K562 treated with DMSO at 1 percent for 24 hours (cell line): ENCODE results near the gene MAPKAPK2. TPM values are rescaled to one million over a fixed set of nuclear protein-coding genes. Genes with fewer than 3 reads are reported as not detected.

Source experiments
- total RNA-seq: library from RNA; unstranded; fragments of 300-600 nt; gene quantifications from 2 replicates; pipeline ENCODE4 v1.2.3, GENCODE V29; 2022; ENCODE audit warnings: low read depth; ENCODE audit not compliant: insufficient read depth

Gene MAPKAPK2
- 103 and 107 TPM in 2 replicates for total RNA-seq

DNA sequence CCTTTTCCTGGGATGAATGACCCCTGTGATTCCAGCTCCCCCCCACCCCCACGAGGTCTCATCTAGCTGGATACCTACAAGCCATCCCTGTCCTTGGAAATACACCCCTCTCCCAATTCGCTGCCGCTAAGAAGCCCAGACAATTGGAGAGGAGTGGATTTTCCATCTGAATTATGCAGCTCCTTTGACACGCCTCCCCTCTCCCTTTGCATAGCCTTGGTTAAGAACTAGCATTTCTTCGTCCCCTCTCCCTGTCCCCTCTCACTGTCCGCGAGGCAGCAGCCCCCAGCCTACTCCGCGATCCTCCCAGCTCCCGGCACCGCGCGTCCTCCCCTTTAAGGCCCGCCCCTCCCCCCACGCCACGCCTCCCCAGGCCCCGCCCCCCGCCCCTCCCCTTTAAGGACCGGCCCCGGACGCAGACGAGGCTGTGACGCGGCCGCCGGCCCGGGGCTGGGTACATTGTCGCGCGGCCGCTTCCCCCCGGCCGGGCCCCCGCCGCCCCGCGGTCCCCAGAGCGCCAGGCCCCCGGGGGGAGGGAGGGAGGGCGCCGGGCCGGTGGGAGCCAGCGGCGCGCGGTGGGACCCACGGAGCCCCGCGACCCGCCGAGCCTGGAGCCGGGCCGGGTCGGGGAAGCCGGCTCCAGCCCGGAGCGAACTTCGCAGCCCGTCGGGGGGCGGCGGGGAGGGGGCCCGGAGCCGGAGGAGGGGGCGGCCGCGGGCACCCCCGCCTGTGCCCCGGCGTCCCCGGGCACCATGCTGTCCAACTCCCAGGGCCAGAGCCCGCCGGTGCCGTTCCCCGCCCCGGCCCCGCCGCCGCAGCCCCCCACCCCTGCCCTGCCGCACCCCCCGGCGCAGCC lies at the start of gene MAPKAPK2:
Gene MAPKAPK2 (plus strand): TSS at position 428 of the 856 bp plus-strand sequence. CDS start 325 bp downstream, at position 753.

DNA sequence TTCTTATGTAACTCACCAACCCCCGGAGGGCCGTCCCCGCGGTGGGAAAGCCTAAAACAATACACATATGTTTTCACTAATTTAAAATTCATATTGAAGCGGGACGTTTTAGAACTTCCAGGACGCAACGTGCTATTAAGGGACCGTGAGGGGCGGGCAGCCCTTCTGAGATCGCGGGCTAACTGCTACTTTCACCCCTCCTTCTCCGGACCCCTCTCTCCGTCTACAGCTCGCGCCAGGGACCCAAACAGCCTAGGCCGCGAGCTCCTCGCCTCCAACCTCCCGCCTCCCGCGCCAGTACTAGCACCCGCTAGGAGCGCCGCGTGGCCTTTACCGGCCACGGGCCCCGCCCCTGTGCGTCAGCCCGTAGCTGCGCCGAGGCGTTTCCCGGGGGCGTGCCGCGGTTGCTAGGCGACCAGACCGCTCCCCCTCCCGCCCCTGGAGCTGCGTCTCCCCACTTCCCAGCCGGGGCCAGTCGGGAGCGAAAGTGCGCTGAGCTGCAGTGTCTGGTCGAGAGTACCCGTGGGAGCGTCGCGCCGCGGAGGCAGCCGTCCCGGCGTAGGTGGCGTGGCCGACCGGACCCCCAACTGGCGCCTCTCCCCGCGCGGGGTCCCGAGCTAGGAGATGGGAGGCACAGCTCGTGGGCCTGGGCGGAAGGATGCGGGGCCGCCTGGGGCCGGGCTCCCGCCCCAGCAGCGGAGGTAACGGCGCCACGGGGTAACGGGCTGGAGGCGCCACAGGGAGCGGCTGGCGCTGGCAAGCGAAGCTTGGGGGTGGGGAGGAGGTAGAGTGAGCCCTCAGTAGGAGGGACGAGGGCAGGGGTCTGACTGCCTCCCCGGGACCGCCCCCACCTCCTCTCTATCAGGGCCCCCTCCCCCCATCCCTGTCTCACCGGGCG lies 49.4 kb upstream of the MAPKAPK2 start, which contains the start of gene DYRK3:
Gene DYRK3 (plus strand): TSS at position 457 of the 898 bp plus-strand sequence. CDS start 168 bp downstream, at position 625.

DNA sequence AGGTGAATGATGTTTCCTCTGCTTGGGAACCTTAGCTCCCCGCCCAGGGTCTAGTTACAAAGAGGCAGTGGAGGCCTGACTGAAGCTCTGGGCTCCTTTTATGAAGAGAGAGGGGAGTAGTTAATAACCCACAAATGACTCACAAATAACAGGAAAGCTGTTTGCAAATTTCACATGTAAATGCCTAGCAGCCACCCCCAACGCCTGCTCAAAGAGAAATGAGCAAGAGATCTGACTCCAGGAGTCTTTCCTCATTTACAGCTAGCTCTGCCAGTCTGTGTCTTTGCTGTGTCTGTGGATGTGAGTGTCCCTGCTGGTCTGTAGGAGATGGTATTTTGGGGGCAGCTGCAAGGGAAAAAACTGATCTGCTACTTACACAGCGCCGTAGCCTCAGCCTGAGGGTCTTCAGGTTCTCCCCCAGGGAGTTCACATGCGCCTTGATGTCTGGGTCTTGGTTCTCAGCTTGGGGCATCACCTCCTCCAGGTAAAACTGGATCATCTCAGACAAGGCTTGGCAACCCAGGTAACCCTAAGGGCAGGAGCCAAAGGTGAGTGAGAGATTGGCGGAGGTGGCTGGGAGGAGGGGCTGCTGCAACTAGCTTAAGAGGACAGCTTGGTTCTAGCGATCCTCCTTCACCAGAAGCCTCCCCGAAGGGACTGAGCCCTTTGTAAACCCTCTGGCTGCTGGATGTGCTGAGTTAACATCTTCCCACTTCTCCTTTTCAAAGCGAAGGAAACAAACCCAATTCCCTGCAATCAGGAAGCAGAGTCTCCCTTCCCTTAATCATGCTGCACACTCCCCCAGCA lies 86.0 kb downstream of the MAPKAPK2 start, which contains the start of gene IL19:
Gene IL19 (plus strand): TSS at position 243 of the 807 bp plus-strand sequence. CDS start 65,890 bp downstream, outside the sequence.

DNA sequence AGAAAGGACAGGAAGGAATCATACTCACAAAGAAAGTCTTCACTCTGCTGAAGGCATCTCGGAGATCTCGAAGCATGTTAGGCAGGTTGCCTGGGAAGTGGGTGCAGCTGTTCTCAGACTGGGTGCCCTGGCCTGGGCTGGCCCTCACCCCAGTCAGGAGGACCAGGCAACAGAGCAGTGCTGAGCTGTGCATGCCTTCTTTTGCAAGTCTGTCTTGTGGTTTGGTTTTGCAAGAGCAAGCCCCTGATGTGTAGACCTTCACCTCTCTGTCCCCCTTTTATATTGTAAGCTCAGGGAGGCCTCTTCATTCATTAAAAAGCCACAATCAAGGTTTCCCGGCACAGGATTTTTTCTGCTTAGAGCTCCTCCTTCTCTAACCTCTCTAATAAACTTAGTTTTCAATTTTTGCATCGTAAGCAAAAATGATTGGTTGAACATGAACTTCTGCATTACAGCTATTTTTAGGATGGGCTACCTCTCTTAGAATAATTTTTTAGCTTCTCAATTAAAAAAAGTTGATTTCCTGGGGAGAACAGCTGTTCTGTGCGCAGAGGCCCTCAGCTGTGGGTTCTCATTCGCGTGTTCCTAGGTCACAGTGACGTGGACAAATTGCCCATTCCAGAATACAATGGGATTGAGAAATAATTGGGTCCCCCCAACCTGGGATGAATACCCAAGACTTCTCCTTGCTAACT lies 87.7 kb downstream of the MAPKAPK2 start, which contains the start of gene IL10:
Gene IL10 (minus strand): TSS at position 252 of the 695 bp plus-strand sequence. CDS start 59 bp downstream, at position 193.

Other genes with a start within 250 kb of the MAPKAPK2 start
- gene IKBKE, start 214.4 kb upstream of the MAPKAPK2 start, total RNA-seq: 16.1 and 21.1 TPM in 2 replicates
- gene RASSF5, start 177.4 kb upstream of the MAPKAPK2 start, total RNA-seq: 81.5 and 82.4 TPM in 2 replicates
- gene EIF2D, start 72.4 kb upstream of the MAPKAPK2 start, total RNA-seq: 85.7 and 88.2 TPM in 2 replicates
- gene DYRK3, start 49.4 kb upstream of the MAPKAPK2 start, total RNA-seq: 20.8 and 22.0 TPM in 2 replicates
- not detected in 2 replicates for gene IL19, start 85.9 kb downstream of the MAPKAPK2 start, total RNA-seq
- gene IL10, start 87.6 kb downstream of the MAPKAPK2 start, total RNA-seq: not detected in 2 replicates
- not detected in 2 replicates for gene IL20, start 180.7 kb downstream of the MAPKAPK2 start, total RNA-seq
- not detected in 2 replicates for gene IL24, start 212.5 kb downstream of the MAPKAPK2 start, total RNA-seq
- 0.80 and 1.00 TPM in 2 replicates for gene FCMR, start 237.0 kb downstream of the MAPKAPK2 start, total RNA-seq